Dedifferentiated amniotic fluid mesenchymal stem cell (primary cell): ENCODE measurements around the gene ACER3.

Experiments used
- DNase-seq: peaks from one replicate; pipeline ENCODE4 v3.0.0-alpha.2; 2016; ENCODE audit errors: extremely low spot score

Gene ACER3

DNA sequence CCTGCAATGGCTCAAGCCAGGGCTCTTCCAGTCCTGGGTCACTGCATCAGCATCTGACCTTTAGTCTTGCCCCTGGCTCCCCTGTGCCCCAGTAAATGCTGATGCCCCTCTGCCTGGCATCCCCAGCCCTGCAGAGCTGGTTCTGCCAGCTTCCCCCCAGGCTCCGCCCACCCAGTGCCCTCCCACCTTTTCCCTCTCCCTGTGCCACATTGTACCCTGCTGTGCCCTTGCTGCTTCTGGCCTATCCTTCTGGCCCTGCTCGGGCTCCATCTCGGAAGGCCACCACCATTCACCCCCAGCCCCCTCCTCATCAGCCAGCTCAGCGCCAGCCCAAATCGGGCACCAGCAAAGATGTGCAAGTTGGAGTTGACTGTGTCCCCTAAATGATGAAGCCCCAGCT is 213.5 kb downstream of the ACER3 start:
- DNase-seq, result no peak

DNA sequence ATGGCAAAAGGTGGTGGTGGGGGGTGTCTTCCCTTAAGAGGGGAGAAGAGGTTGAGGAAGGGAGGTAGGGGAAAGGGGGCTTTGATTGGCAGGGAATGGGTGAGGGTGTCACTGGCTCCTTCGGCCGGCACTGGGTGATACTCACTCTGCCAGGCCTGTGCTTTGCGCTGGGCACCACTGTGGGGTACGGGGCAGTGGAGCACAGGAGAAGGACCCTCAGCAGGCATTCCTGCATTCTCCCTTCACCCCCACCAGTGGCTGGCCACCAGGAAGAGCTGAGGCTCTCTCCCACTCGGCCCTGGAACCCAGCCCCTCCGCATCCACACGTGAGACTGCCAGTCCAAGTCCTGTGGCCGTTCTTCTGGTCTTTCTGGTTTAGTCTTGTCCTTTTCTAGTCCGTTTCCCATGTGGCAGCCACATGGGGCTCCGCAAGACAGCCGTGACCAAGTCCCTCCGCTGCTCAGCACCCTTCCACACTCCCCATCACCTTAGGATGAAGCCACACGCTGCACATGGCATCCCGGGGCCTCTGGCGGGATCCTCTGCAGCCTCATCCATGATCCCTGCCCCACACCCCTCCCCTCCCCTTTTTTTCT is 214.0 kb downstream of the ACER3 start:
- no peak for DNase-seq

DNA sequence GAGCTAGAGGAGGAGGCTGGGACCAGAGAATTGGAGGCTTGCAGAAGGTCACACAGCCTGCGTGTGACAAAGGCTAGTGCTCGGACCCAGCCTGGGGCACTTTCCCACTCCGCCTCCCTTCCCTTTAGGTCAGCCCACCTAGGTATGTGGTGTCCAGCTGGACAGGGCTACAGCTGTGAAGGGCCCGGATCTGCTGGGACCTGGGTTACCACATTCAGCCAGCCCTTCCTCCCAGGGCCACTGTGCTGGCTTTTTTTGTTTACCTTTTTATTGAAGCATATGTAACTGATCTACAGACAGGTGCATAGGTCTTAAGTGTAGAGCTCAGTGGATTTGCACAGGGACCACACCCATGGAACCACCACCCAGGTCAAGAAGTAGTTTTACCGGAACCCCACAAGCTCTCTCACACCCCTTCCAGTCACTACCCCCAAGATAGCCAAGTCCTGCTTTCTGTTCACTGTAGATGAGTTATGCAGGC is 214.7 kb downstream of the ACER3 start:
- DNase-seq, result no peak
